Measurements from ENCODE around the gene NHERF1.

The NHERF1 gene

GRCh38 chr17:74754832-74755231 lies 6.4 kb downstream of the NHERF1 start:
- Histone ChIP-seq H3K36me3 (ENCODE audit: control insufficient read depth, insufficient read depth, low read length, severe bottlenecking) (no peaks in the 10 kb centered on the region), H3K9me3 (ENCODE audit: control insufficient read depth, low read length) (no peaks in the 10 kb centered on the region), H3K9ac (ENCODE audit: low read length) (no peak overlapping the region), H3K27me3 (replicated peaks; ENCODE audit: control insufficient read depth, insufficient read depth, low read length) (no peaks in the 10 kb centered on the region), H3K4me1 (ENCODE audit: control insufficient read depth, insufficient read depth, low read length) (peaks cover 9% of the 10 kb centered on the region), H3K4me3 (ENCODE audit: low read length) (no peak overlapping the region)
- DNase-seq (ENCODE audit: low read depth): no peak

GRCh38 chr17:74755533-74755932 lies 7.1 kb downstream of the NHERF1 start:
- no peaks in the 10 kb centered on the region for H3K9me3 ChIP-seq (ENCODE audit: control insufficient read depth, low read length)
- H3K36me3 ChIP-seq (ENCODE audit: control insufficient read depth, insufficient read depth, low read length, severe bottlenecking): no peaks in the 10 kb centered on the region
- DNase-seq (ENCODE audit: low read depth): no peak
- no peak overlapping the region for H3K4me3 ChIP-seq (ENCODE audit: low read length)
- no peaks in the 10 kb centered on the region for H3K27me3 ChIP-seq (replicated peaks; ENCODE audit: control insufficient read depth, insufficient read depth, low read length)
- H3K4me1 ChIP-seq (ENCODE audit: control insufficient read depth, insufficient read depth, low read length): peaks cover 7% of the 10 kb centered on the region
- no peak overlapping the region for H3K9ac ChIP-seq (ENCODE audit: low read length)

GRCh38 chr17:74756891-74757290 lies 8.5 kb downstream of the NHERF1 start:
- Histone ChIP-seq H3K27me3 (replicated peaks; ENCODE audit: control insufficient read depth, insufficient read depth, low read length) (no peaks in the 10 kb centered on the region), H3K4me1 (ENCODE audit: control insufficient read depth, insufficient read depth, low read length) (peaks cover 10% of the 10 kb centered on the region), H3K9ac (ENCODE audit: low read length) (no peak overlapping the region), H3K4me3 (ENCODE audit: low read length) (no peak overlapping the region), H3K9me3 (ENCODE audit: control insufficient read depth, low read length) (no peaks in the 10 kb centered on the region), H3K36me3 (ENCODE audit: control insufficient read depth, insufficient read depth, low read length, severe bottlenecking) (no peaks in the 10 kb centered on the region)
- DNase-seq (ENCODE audit: low read depth): no peak

- Histone ChIP-seq H3K4me1 (ENCODE audit: control insufficient read depth, insufficient read depth, low read length) (peaks cover 10% of the 10 kb centered on the region), H3K9me3 (ENCODE audit: control insufficient read depth, low read length) (no peaks in the 10 kb centered on the region), H3K4me3 (ENCODE audit: low read length) (no peak overlapping the region), H3K36me3 (ENCODE audit: control insufficient read depth, insufficient read depth, low read length, severe bottlenecking) (no peaks in the 10 kb centered on the region), H3K9ac (ENCODE audit: low read length) (no peak overlapping the region), H3K27me3 (replicated peaks; ENCODE audit: control insufficient read depth, insufficient read depth, low read length) (no peaks in the 10 kb centered on the region)
- no peak for DNase-seq (ENCODE audit: low read depth)
Measured at GRCh38 chr17:74757502-74757901, 9.1 kb downstream of the NHERF1 start.

- no peak for DNase-seq (ENCODE audit: low read depth)
- Histone ChIP-seq H3K9me3 (ENCODE audit: control insufficient read depth, low read length) (no peaks in the 10 kb centered on the region), H3K4me3 (ENCODE audit: low read length) (no peak overlapping the region), H3K27me3 (replicated peaks; ENCODE audit: control insufficient read depth, insufficient read depth, low read length) (no peaks in the 10 kb centered on the region), H3K9ac (ENCODE audit: low read length) (no peak overlapping the region), H3K4me1 (ENCODE audit: control insufficient read depth, insufficient read depth, low read length) (peaks cover 10% of the 10 kb centered on the region), H3K36me3 (ENCODE audit: control insufficient read depth, insufficient read depth, low read length, severe bottlenecking) (no peaks in the 10 kb centered on the region)
Measured at GRCh38 chr17:74757931-74758847, 9.8 kb downstream of the NHERF1 start.

- H3K4me1 ChIP-seq (ENCODE audit: control insufficient read depth, insufficient read depth, low read length): peaks cover 10% of the 10 kb centered on the region
- no peak overlapping the region for H3K9ac ChIP-seq (ENCODE audit: low read length)
- H3K9me3 ChIP-seq (ENCODE audit: control insufficient read depth, low read length): no peaks in the 10 kb centered on the region
- no peak for DNase-seq (ENCODE audit: low read depth)
- H3K27me3 ChIP-seq (replicated peaks; ENCODE audit: control insufficient read depth, insufficient read depth, low read length): no peaks in the 10 kb centered on the region
- H3K36me3 ChIP-seq (ENCODE audit: control insufficient read depth, insufficient read depth, low read length, severe bottlenecking): no peaks in the 10 kb centered on the region
- H3K4me3 ChIP-seq (ENCODE audit: low read length): no peak overlapping the region
Measured at GRCh38 chr17:74758848-74759168, 10.4 kb downstream of the NHERF1 start.

- Histone ChIP-seq H3K9me3 (ENCODE audit: control insufficient read depth, low read length) (no peaks in the 10 kb centered on the region), H3K9ac (ENCODE audit: low read length) (no peak overlapping the region), H3K4me3 (ENCODE audit: low read length) (no peak overlapping the region), H3K36me3 (ENCODE audit: control insufficient read depth, insufficient read depth, low read length, severe bottlenecking) (no peaks in the 10 kb centered on the region), H3K27me3 (replicated peaks; ENCODE audit: control insufficient read depth, insufficient read depth, low read length) (no peaks in the 10 kb centered on the region), H3K4me1 (ENCODE audit: control insufficient read depth, insufficient read depth, low read length) (peaks cover 10% of the 10 kb centered on the region)
- DNase-seq (ENCODE audit: low read depth): no peak
Measured at GRCh38 chr17:74759243-74759801, 10.9 kb downstream of the NHERF1 start.

GRCh38 chr17:74759941-74760340 lies 11.5 kb downstream of the NHERF1 start:
- no peak for DNase-seq (ENCODE audit: low read depth)
- Histone ChIP-seq H3K4me1 (ENCODE audit: control insufficient read depth, insufficient read depth, low read length) (peaks cover 10% of the 10 kb centered on the region), H3K9me3 (ENCODE audit: control insufficient read depth, low read length) (no peaks in the 10 kb centered on the region), H3K36me3 (ENCODE audit: control insufficient read depth, insufficient read depth, low read length, severe bottlenecking) (no peaks in the 10 kb centered on the region), H3K4me3 (ENCODE audit: low read length) (no peak overlapping the region), H3K9ac (ENCODE audit: low read length) (no peak overlapping the region), H3K27me3 (replicated peaks; ENCODE audit: control insufficient read depth, insufficient read depth, low read length) (no peaks in the 10 kb centered on the region)

- Histone ChIP-seq H3K27me3 (replicated peaks; ENCODE audit: control insufficient read depth, insufficient read depth, low read length) (no peaks in the 10 kb centered on the region), H3K9me3 (ENCODE audit: control insufficient read depth, low read length) (no peaks in the 10 kb centered on the region), H3K4me1 (ENCODE audit: control insufficient read depth, insufficient read depth, low read length) (peaks cover 10% of the 10 kb centered on the region), H3K36me3 (ENCODE audit: control insufficient read depth, insufficient read depth, low read length, severe bottlenecking) (no peaks in the 10 kb centered on the region), H3K9ac (ENCODE audit: low read length) (no peak overlapping the region), H3K4me3 (ENCODE audit: low read length) (no peak overlapping the region)
- DNase-seq (ENCODE audit: low read depth): no peak
Measured at GRCh38 chr17:74760404-74761105, 12.1 kb downstream of the NHERF1 start.

- H3K4me3 ChIP-seq (ENCODE audit: low read length): no peak overlapping the region
- H3K36me3 ChIP-seq (ENCODE audit: control insufficient read depth, insufficient read depth, low read length, severe bottlenecking): no peaks in the 10 kb centered on the region
- H3K4me1 ChIP-seq (ENCODE audit: control insufficient read depth, insufficient read depth, low read length): peaks cover 10% of the 10 kb centered on the region
- H3K9me3 ChIP-seq (ENCODE audit: control insufficient read depth, low read length): no peaks in the 10 kb centered on the region
- H3K27me3 ChIP-seq (replicated peaks; ENCODE audit: control insufficient read depth, insufficient read depth, low read length): no peaks in the 10 kb centered on the region
- DNase-seq (ENCODE audit: low read depth): no peak
- no peak overlapping the region for H3K9ac ChIP-seq (ENCODE audit: low read length)
Measured at GRCh38 chr17:74761419-74761818, 13.0 kb downstream of the NHERF1 start.

GRCh38 chr17:74761931-74762330 lies 13.5 kb downstream of the NHERF1 start:
- peaks cover 10% of the 10 kb centered on the region for H3K4me1 ChIP-seq (ENCODE audit: control insufficient read depth, insufficient read depth, low read length)
- H3K36me3 ChIP-seq (ENCODE audit: control insufficient read depth, insufficient read depth, low read length, severe bottlenecking): no peaks in the 10 kb centered on the region
- H3K9ac ChIP-seq (ENCODE audit: low read length): no peak overlapping the region
- no peak for DNase-seq (ENCODE audit: low read depth)
- no peak overlapping the region for H3K4me3 ChIP-seq (ENCODE audit: low read length)
- H3K27me3 ChIP-seq (replicated peaks; ENCODE audit: control insufficient read depth, insufficient read depth, low read length): no peaks in the 10 kb centered on the region
- H3K9me3 ChIP-seq (ENCODE audit: control insufficient read depth, low read length): no peaks in the 10 kb centered on the region

Measured in adipocyte (in vitro differentiated cells).